Measurements from ENCODE around the gene FOXM1.

FOXM1 gene

GRCh38 chr12:2862876-2863275 is 14.1 kb downstream of the FOXM1 start:
- Histone ChIP-seq H3K4me1 (no peaks in the 10 kb centered on the region), H3K27ac (no peak overlapping the region), H3K36me3 (no peaks in the 10 kb centered on the region), H3K27me3 (no peaks in the 10 kb centered on the region), H3K9me3 (no peaks in the 10 kb centered on the region), H3K4me3 (no peak overlapping the region)
- intact Hi-C loops (cut with DNase I; ENCODE audit: low total_unique reads): no loop called here
- no peak for TF ChIP-seq CTCF (IDR thresholded peaks at IDR 0.05)
- DNase-seq: no peak

- no peak for TF ChIP-seq CTCF (IDR thresholded peaks at IDR 0.05)
- Histone ChIP-seq H3K27me3 (no peaks in the 10 kb centered on the region), H3K4me3 (no peak overlapping the region), H3K4me1 (peaks cover 0 to 11% (median 0%) of the 10 kb centered on the region in 4 donors), H3K9me3 (no peaks in the 10 kb centered on the region), H3K36me3 (peaks cover 0 to 10% (median 0%) of the 10 kb centered on the region in 3 donors), H3K27ac (no peak overlapping the region)
- DNase-seq: no peak
- intact Hi-C loops (cut with DNase I; ENCODE audit: low total_unique reads): no loop called here
Observed at GRCh38 chr12:2860170-2860569, 16.8 kb downstream of the FOXM1 start.

DNA sequence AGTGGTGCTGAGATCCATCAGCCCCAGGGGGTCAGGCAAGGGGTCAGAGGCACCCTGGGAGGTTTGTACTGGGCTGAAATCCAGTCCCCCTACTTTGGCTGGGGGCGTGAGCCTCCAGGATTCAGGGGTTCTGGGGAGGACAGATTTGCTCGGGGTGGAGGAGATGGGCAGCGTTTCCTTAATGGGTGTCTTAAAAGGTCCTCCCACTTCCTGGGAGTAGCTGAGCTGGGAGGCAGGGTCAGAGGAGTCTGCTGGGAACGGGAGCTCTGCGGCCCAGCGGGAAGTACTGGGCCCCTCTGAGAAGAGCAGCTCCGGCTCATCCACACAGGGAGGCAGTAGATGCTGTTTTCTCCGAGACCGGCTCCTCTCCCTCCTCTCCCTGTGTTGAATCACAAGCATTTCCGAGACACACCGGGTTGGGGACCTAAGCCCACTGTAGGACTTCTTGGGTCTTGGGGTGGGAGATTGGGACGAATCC is 18.0 kb downstream of the FOXM1 start:
- Histone ChIP-seq H3K27me3 (no peaks in the 10 kb centered on the region), H3K27ac (no peak overlapping the region), H3K9me3 (no peaks in the 10 kb centered on the region), H3K4me1 (peaks cover 0 to 11% (median 0%) of the 10 kb centered on the region in 4 donors), H3K36me3 (peaks cover 0 to 19% (median 0%) of the 10 kb centered on the region in 3 donors), H3K4me3 (no peak overlapping the region)
- no peak for DNase-seq
- intact Hi-C loops (cut with DNase I; ENCODE audit: low total_unique reads): loop anchor here (10.0 kb wide), 1 partner anchor 176 kb away; no protein-coding TSS in a partner anchor
- no peak for TF ChIP-seq CTCF (IDR thresholded peaks at IDR 0.05)

- Histone ChIP-seq H3K27ac (no peak overlapping the region), H3K4me1 (peaks cover 0 to 18% (median 2%) of the 10 kb centered on the region in 4 donors), H3K27me3 (no peaks in the 10 kb centered on the region), H3K4me3 (no peak overlapping the region), H3K9me3 (no peaks in the 10 kb centered on the region), H3K36me3 (peaks cover 0 to 19% (median 0%) of the 10 kb centered on the region in 3 donors)
- no peak for DNase-seq
- no peak for TF ChIP-seq CTCF (IDR thresholded peaks at IDR 0.05)
- intact Hi-C loops (cut with DNase I; ENCODE audit: low total_unique reads): loop anchor here (10.0 kb wide), 1 partner anchor 176 kb away; no protein-coding TSS in a partner anchor
Observed at GRCh38 chr12:2858334-2858733, 18.6 kb downstream of the FOXM1 start.

GRCh38 chr12:2857576-2857975 is 19.4 kb downstream of the FOXM1 start:
- Histone ChIP-seq H3K4me1 (peaks cover 0 to 21% (median 2%) of the 10 kb centered on the region in 4 donors), H3K4me3 (no peak overlapping the region), H3K27me3 (no peaks in the 10 kb centered on the region), H3K9me3 (no peaks in the 10 kb centered on the region), H3K36me3 (peaks cover 0 to 19% (median 0%) of the 10 kb centered on the region in 3 donors), H3K27ac (no peak overlapping the region)
- intact Hi-C loops (cut with DNase I; ENCODE audit: low total_unique reads): loop anchor here (10.0 kb wide), 1 partner anchor 177 kb away; no protein-coding TSS in a partner anchor
- no peak for DNase-seq
- no peak for TF ChIP-seq CTCF (IDR thresholded peaks at IDR 0.05)

Measured in tibial artery (tissue), 4 donors.